Measurements from ENCODE around the gene NPPB. TPM values are rescaled to one million over a fixed set of nuclear protein-coding genes. Genes with fewer than 3 reads are reported as not detected.

Gene NPPB
- total RNA-seq, result 0.44 and 1.1 TPM in 2 replicates

GRCh38 chr1:11858613-11858967 is at the start of gene NPPB:
NPPB (minus strand) TSS chr1:11858945; CDS start chr1:11858833, 112 bp downstream.

GRCh38 chr1:11847667-11848372 is 10.9 kb downstream of the NPPB start, which contains the start of gene NPPA:
NPPA (minus strand) TSS chr1:11847783; CDS start chr1:11847684, 99 bp downstream.

Small RNA genes lying within 50 kb of the gene (small RNA-seq; reads per million reads assigned to genes)
- gene RF02156 (ENCODE audit: low replicate concordance) (not detected), gene RF02157 (ENCODE audit: low replicate concordance) (not detected), gene RF02158 (ENCODE audit: low replicate concordance) (not detected)

Other genes with a start within 250 kb of the NPPB start
- 1.4 and 2.4 TPM in 2 replicates for gene FBXO2, start 204.5 kb downstream of the NPPB start, total RNA-seq
- 9.2 and 11.4 TPM in 2 replicates for gene FBXO44, start 204.1 kb downstream of the NPPB start, total RNA-seq
- gene FBXO6, start 194.7 kb downstream of the NPPB start, total RNA-seq, result 2.3 and 8.1 TPM in 2 replicates
- 33.0 and 46.1 TPM in 2 replicates for gene MAD2L2, start 177.8 kb downstream of the NPPB start, total RNA-seq
- under 0.01 TPM in 1 of 2 replicates, not detected in the other for gene DRAXIN, start 167.2 kb downstream of the NPPB start, total RNA-seq
- 46.2 and 72.7 TPM in 2 replicates for gene AGTRAP, start 122.8 kb downstream of the NPPB start, total RNA-seq
- not detected in 2 replicates for gene C1orf167, start 96.8 kb downstream of the NPPB start, total RNA-seq
- 21.8 and 27.8 TPM in 2 replicates for gene MTHFR, start 53.0 kb downstream of the NPPB start, total RNA-seq
- gene CLCN6, start 52.8 kb downstream of the NPPB start, total RNA-seq, result 15.9 and 37.4 TPM in 2 replicates
- not detected in 2 replicates for gene NPPA, start 11.2 kb downstream of the NPPB start, total RNA-seq
- 61.5 and 124 TPM in 2 replicates for gene KIAA2013, start 67.5 kb upstream of the NPPB start, total RNA-seq
- gene PLOD1, start 75.8 kb upstream of the NPPB start, total RNA-seq, result 369 and 388 TPM in 2 replicates
- gene MFN2, start 121.5 kb upstream of the NPPB start, total RNA-seq, result 72.4 and 97.9 TPM in 2 replicates
- 28.2 and 40.2 TPM in 2 replicates for gene MIIP, start 160.6 kb upstream of the NPPB start, total RNA-seq
- gene TNFRSF8, start 204.4 kb upstream of the NPPB start, total RNA-seq, result under 0.01 and 0.14 TPM in 2 replicates